H9 (cell line): ENCODE measurements around the gene BATF. TPM values are rescaled to one million over a fixed set of nuclear protein-coding genes. Genes with fewer than 3 reads are reported as not detected.

Source experiments
- DNase-seq: peaks from one replicate; pipeline ENCODE4 v3.0.0-alpha.2; 2017
- H2AFZ ChIP-seq: one replicate; pipeline ENCODE4 v1.6.1; 2013; ENCODE audit warnings: mild to moderate bottlenecking, low read length, control low read depth, moderate library complexity
- H2AK5ac ChIP-seq: 2 replicates; pipeline ENCODE4 v1.6.1; 2013; ENCODE audit warnings: low read length, control low read depth, mixed read lengths; ENCODE audit not compliant: insufficient read length
- H2BK120ac ChIP-seq: one replicate; pipeline ENCODE4 v1.6.1; 2013; ENCODE audit warnings: low read depth, mild to moderate bottlenecking, low read length, control low read depth, inconsistent platforms; ENCODE audit not compliant: poor library complexity, severe bottlenecking
- H2BK12ac ChIP-seq: 2 replicates; pipeline ENCODE4 v1.6.1; 2013; ENCODE audit warnings: low read length, control low read depth, mixed read lengths, low read depth; ENCODE audit not compliant: insufficient read length
- H2BK15ac ChIP-seq: 2 replicates; pipeline ENCODE4 v1.6.1; 2013; ENCODE audit warnings: low read depth, low read length, control low read depth
- H2BK20ac ChIP-seq: one replicate; pipeline ENCODE4 v1.6.1; 2013; ENCODE audit warnings: low read depth, mild to moderate bottlenecking, low read length, control low read depth, inconsistent platforms; ENCODE audit not compliant: poor library complexity, severe bottlenecking
- H2BK5ac ChIP-seq: 2 replicates; pipeline ENCODE4 v1.6.1; 2013; ENCODE audit warnings: low read length, control low read depth, mixed read lengths; ENCODE audit not compliant: insufficient read length
- H3K14ac ChIP-seq: 2 replicates; pipeline ENCODE4 v1.6.1; 2013; ENCODE audit warnings: low read length, control low read depth; ENCODE audit not compliant: insufficient read depth
- H3K18ac ChIP-seq: 2 replicates; pipeline ENCODE4 v1.6.1; 2013; ENCODE audit warnings: low read depth, mild to moderate bottlenecking, mixed read lengths, low read length, control low read depth; ENCODE audit not compliant: insufficient read length
- H3K23ac ChIP-seq: 2 replicates; pipeline ENCODE4 v1.6.1; 2013; ENCODE audit warnings: low read length, control low read depth, mixed read lengths, low read depth; ENCODE audit not compliant: insufficient read length
- H3K23me2 ChIP-seq: 2 replicates; pipeline ENCODE4 v1.6.1; 2013; ENCODE audit warnings: low read depth, mild to moderate bottlenecking, mixed read lengths, low read length, control low read depth; ENCODE audit not compliant: insufficient read length, poor library complexity, severe bottlenecking
- H3K27ac ChIP-seq: 2 replicates; pipeline ENCODE4 v1.5.1; 2013; ENCODE audit warnings: low read length, control low read depth, mixed read lengths, low read depth; ENCODE audit not compliant: insufficient read length
- H3K27me3 ChIP-seq: 2 replicates; pipeline ENCODE4 v1.6.1; 2013; ENCODE audit warnings: low read length, control low read depth, inconsistent platforms; ENCODE audit not compliant: insufficient read depth
- H3K4ac ChIP-seq: 2 replicates; pipeline ENCODE4 v1.6.1; 2013; ENCODE audit warnings: low read depth, mild to moderate bottlenecking, control low read depth, inconsistent platforms, low read length, moderate library complexity
- H3K4me1 ChIP-seq: 2 replicates; pipeline ENCODE4 v1.6.1; 2013; ENCODE audit warnings: low read length, control low read depth, inconsistent platforms; ENCODE audit not compliant: insufficient read depth
- H3K4me2 ChIP-seq: 2 replicates; pipeline ENCODE4 v1.6.1; 2013; ENCODE audit warnings: low read length, control low read depth, mixed read lengths; ENCODE audit not compliant: insufficient read length, insufficient read depth
- H3K56ac ChIP-seq: 2 replicates; pipeline ENCODE4 v1.6.1; 2013; ENCODE audit warnings: low read depth, mild to moderate bottlenecking, mixed read lengths, low read length, control low read depth; ENCODE audit not compliant: insufficient read length
- H3K79me1 ChIP-seq: 2 replicates; pipeline ENCODE4 v1.6.1; 2013; ENCODE audit warnings: low read depth, mild to moderate bottlenecking, moderate library complexity, low read length, control low read depth, inconsistent platforms; ENCODE audit not compliant: insufficient read depth, poor library complexity, severe bottlenecking
- H3K79me2 ChIP-seq: 2 replicates; pipeline ENCODE4 v1.6.1; 2013; ENCODE audit warnings: low read length, control low read depth, inconsistent platforms; ENCODE audit not compliant: insufficient read depth
- H3K9ac ChIP-seq: 2 replicates; pipeline ENCODE4 v1.6.1; 2013; ENCODE audit warnings: low read length, control low read depth, mixed read lengths; ENCODE audit not compliant: insufficient read length; ENCODE audit errors: extremely low read depth
- H3K9me3 ChIP-seq: one replicate; pipeline ENCODE4 v1.6.1; 2013; ENCODE audit warnings: low read depth, low read length, inconsistent platforms; ENCODE audit not compliant: control insufficient read depth
- H3T11ph ChIP-seq: one replicate; pipeline ENCODE4 v1.6.1; 2013; ENCODE audit warnings: mild to moderate bottlenecking, low read length, control low read depth, inconsistent platforms
- H4K20me1 ChIP-seq: one replicate; pipeline ENCODE4 v1.6.1; 2013; ENCODE audit not compliant: control insufficient read depth, insufficient read length, insufficient read depth
- H4K5ac ChIP-seq: 2 replicates; pipeline ENCODE4 v1.6.1; 2013; ENCODE audit warnings: low read depth, mild to moderate bottlenecking, mixed read lengths, low read length, control low read depth; ENCODE audit not compliant: insufficient read length
- H4K8ac ChIP-seq: replicated peaks from 2 replicates; pipeline ENCODE4 v1.6.1; 2013; ENCODE audit warnings: low read length, control low read depth, mixed read lengths, low read depth; ENCODE audit not compliant: insufficient read length
- H4K91ac ChIP-seq: 2 replicates; pipeline ENCODE4 v1.6.1; 2013; ENCODE audit warnings: low read depth, mild to moderate bottlenecking, moderate library complexity, mixed read lengths, low read length, control low read depth; ENCODE audit not compliant: insufficient read length
- H3K27ac Mint-ChIP-seq, 3 experiments: 2 replicates in 2 of 3; 3 replicates in 1 of 3; pipeline ENCODE4 v1.8.0; 2020 to 2021; ENCODE audit warnings: mixed read lengths in 3 of 3, mild to moderate bottlenecking in 1 of 3, moderate library complexity in 1 of 3
- H3K27me3 Mint-ChIP-seq: 2 replicates; pipeline ENCODE4 v1.8.0; 2021; ENCODE audit warnings: low read depth, mild to moderate bottlenecking, moderate library complexity, mixed read lengths
- H3K36me3 Mint-ChIP-seq, 3 experiments: 2 replicates in 2 of 3; 3 replicates in 1 of 3; pipeline ENCODE4 v1.8.0; 2020 to 2021; ENCODE audit warnings: low read depth in 3 of 3, mixed read lengths in 3 of 3; ENCODE audit not compliant: insufficient read depth in 1 of 3
- H3K4me1 Mint-ChIP-seq, 2 experiments: 2 replicates each; pipeline ENCODE4 v1.8.0; 2020; ENCODE audit warnings: mixed read lengths in 2 of 2
- H3K4me3 Mint-ChIP-seq, 2 experiments: 2 replicates in 1 of 2; 3 replicates in 1 of 2; pipeline ENCODE4 v1.8.0; 2020 to 2021; ENCODE audit warnings: mild to moderate bottlenecking in 2 of 2, mixed read lengths in 2 of 2, moderate library complexity in 1 of 2
- H3K9me3 Mint-ChIP-seq, 2 experiments: 2 replicates in 1 of 2; 3 replicates in 1 of 2; pipeline ENCODE4 v1.8.0; 2020; ENCODE audit warnings: mild to moderate bottlenecking in 2 of 2, mixed read lengths in 2 of 2, moderate library complexity in 1 of 2
- WGBS: extraction: QIAGEN DNeasy Blood & Tissue Kit; methylation state at CpG from one replicate; pipeline ENCODE4 v1.1.7; 2013; ENCODE audit warnings: missing lambda C conversion rate, low lambda C conversion rate, mixed read lengths; ENCODE audit not compliant: insufficient read length; ENCODE audit errors: extremely low coverage; 5-methylcytosine and 5-hydroxymethylcytosine counted together
- total RNA-seq: library from RNA; stranded (reverse); gene quantifications from 2 replicates; pipeline ENCODE4 v1.2.1, GENCODE V29; 2021
- TF ChIP-seq, protein P1 (sequence below): fragments of 200-600 bp; sonication (generic); conservative IDR thresholded peaks from 3 replicates; pipeline ENCODE4 v1.8.0; 2021; ENCODE audit warnings: antibody characterized with exemption, mild to moderate bottlenecking

BATF gene
- total RNA-seq, 1 experiment from 2014 or later = not detected

DNA sequence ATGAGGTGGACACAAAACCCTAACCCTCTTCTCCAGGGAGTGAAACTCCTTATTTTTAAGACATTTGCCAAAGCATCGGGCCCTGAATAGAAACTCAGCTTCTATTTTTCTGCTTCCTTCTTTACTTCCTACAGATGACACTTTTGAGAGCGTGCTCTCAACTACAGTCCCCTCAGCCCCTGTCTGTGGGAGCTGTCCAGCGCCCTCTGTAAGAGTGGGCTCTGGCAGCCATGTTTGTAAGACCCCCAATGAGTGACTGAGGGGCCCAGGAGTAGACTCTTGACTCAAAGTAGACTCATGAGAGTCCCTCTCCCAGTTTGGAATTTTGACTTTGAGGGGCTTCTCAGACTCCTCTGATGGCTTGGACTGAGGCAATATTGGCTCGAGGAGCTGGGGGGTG, 25.5 kb upstream of the BATF start:
- no peak overlapping the region for H3K27ac ChIP-seq
- no peak overlapping the region for H2BK12ac ChIP-seq
- no peak overlapping the region for H3K23ac ChIP-seq
- no peak overlapping the region for H3K56ac ChIP-seq
- Mint-ChIP-seq H3K9me3 (no peaks in the 10 kb centered on the region), H3K27ac (no peak overlapping the region), H3K4me3 (no peak overlapping the region), H3K27me3 (no peaks in the 10 kb centered on the region; the same call in 1 of the 2 replicates), H3K4me1 (no peaks in the 10 kb centered on the region), H3K36me3 (no peaks in the 10 kb centered on the region)
- no peak overlapping the region for H3K4me2 ChIP-seq
- no peaks in the 10 kb centered on the region for H3K23me2 ChIP-seq
- no peak overlapping the region for H3K18ac ChIP-seq
- no peak overlapping the region for H2AK5ac ChIP-seq
- H3K79me2 ChIP-seq = no peaks in the 10 kb centered on the region
- no peak overlapping the region for H3K9ac ChIP-seq
- H4K8ac ChIP-seq = no peak overlapping the region
- no peak overlapping the region for H2BK20ac ChIP-seq
- no peaks in the 10 kb centered on the region for H4K20me1 ChIP-seq
- H3K4ac ChIP-seq = no peak overlapping the region
- no peaks in the 10 kb centered on the region for H3K79me1 ChIP-seq
- H4K91ac ChIP-seq = no peak overlapping the region
- no peak for DNase-seq
- no peak overlapping the region for H3T11ph ChIP-seq
- H2BK120ac ChIP-seq = no peak overlapping the region
- TF ChIP-seq, protein P1, sequence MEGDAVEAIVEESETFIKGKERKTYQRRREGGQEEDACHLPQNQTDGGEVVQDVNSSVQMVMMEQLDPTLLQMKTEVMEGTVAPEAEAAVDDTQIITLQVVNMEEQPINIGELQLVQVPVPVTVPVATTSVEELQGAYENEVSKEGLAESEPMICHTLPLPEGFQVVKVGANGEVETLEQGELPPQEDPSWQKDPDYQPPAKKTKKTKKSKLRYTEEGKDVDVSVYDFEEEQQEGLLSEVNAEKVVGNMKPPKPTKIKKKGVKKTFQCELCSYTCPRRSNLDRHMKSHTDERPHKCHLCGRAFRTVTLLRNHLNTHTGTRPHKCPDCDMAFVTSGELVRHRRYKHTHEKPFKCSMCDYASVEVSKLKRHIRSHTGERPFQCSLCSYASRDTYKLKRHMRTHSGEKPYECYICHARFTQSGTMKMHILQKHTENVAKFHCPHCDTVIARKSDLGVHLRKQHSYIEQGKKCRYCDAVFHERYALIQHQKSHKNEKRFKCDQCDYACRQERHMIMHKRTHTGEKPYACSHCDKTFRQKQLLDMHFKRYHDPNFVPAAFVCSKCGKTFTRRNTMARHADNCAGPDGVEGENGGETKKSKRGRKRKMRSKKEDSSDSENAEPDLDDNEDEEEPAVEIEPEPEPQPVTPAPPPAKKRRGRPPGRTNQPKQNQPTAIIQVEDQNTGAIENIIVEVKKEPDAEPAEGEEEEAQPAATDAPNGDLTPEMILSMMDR = no peak
- H3K27me3 ChIP-seq = no peaks in the 10 kb centered on the region
- no peak overlapping the region for H4K5ac ChIP-seq
- H2AFZ ChIP-seq = no peak overlapping the region
- no peak overlapping the region for H2BK5ac ChIP-seq
- no CpG with 5 or more reads among the region's 4 CpGs for WGBS
- no peaks in the 10 kb centered on the region for H3K4me1 ChIP-seq
- no peaks in the 10 kb centered on the region for H3K9me3 ChIP-seq
- H3K14ac ChIP-seq = no peak overlapping the region
- H2BK15ac ChIP-seq = no peak overlapping the region
